ENCODE data around the gene OR8G5.
"Not testable (repeated sequence)": the region's sequence is repeated elsewhere in the genome, so short reads cannot be mapped to it uniquely, and the experiment has no call there.

Gene OR8G5

GRCh38 chr11:124256076-124256475 lies at the start of gene OR8G5:
Gene OR8G5, plus strand, starts transcription at chr11:124256376. Its CDS starts 8,556 bp downstream, at chr11:124264932.
- DNase-seq: no peak

GRCh38 chr11:124207102-124207792 lies 48.9 kb upstream of the OR8G5 start:
- DNase-seq: no peak

DNA sequence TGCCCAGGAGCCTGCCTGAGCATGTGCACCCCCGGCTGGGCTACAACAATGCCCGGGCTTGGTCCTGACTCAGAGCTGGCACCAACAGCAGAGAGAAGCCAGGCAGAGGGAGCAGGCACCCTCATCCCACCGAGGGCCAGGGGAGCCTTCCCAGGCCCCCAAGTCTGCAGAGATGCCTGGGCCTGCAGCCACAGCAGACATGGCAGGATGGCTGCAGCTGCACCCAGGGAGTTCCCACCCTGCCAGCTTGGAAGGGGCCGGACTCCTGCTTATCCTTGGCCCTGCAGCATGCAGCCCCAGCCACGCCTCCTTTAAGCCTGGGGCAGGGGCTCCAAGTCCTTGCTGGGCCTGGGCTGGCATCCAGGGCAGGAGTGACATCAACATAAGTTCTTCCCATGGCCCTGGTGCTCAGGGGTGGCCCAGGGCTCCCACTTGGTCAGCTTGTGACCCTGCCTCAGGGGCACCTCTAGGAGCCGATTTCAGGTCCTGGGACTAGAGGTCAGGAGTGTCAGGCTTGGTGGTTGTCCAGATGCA lies 46.3 kb upstream of the OR8G5 start:
- no peak for DNase-seq

GRCh38 chr11:124210421-124210820 lies 45.8 kb upstream of the OR8G5 start:
- DNase-seq: no peak

DNA sequence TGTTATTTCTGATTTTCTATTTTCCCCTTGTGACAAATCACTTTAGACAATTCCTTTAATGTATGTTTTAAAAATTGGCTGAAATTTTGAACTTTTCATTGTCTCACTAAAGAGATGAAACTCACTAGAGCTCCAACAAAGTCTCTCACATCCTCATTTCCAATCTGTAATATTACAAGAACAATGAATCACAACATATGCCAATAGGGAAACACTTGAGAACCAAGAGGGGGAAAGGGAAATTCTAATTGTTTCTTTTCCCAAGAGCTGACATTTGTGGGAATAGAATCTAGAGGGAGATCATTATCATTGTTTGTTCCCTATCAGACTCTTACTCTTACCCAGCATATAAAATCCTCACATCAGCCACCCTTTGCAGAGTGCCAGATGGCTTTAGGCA lies 44.9 kb upstream of the OR8G5 start:
- DNase-seq: no peak

DNA sequence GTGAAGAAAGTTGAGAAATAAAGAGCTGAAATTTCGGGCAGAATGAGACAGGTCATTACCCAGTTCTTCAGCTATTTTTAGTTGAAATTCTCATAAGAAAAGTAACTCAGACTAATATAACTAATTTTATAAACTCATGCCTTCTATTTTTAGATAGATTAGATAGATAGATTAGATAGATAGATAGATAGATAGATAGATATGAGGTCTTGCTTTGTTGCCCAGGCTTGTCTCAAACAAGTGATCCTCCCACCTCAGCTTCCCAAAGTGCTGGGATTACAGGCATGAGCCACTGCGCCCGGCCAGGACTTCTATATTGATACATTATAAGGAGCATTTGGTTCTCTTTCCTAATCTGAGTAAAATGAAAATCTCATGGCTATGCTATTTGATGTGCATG lies 42.1 kb upstream of the OR8G5 start:
- no peak for DNase-seq

- no peak for DNase-seq
Measured at GRCh38 chr11:124219126-124219525, 37.0 kb upstream of the OR8G5 start.

DNA sequence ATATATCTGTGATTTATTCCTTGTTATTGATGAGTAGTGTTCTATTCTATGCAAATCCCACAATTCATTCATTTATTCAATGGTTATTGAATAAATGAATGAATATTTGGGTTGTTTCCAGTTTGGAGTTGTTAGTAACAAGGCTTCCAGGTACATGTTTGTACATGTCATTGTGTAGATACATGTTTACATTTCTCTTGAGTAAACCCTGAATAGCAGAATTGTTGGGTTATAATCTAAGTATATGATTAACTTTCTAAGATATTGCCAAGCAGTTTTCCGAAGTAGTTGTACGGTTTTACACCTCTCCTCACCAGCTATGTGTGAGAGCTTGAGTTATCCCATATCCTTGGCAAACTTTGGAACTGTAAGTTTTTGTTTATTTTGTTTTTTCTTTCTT lies 33.8 kb upstream of the OR8G5 start:
- no peak for DNase-seq

DNA sequence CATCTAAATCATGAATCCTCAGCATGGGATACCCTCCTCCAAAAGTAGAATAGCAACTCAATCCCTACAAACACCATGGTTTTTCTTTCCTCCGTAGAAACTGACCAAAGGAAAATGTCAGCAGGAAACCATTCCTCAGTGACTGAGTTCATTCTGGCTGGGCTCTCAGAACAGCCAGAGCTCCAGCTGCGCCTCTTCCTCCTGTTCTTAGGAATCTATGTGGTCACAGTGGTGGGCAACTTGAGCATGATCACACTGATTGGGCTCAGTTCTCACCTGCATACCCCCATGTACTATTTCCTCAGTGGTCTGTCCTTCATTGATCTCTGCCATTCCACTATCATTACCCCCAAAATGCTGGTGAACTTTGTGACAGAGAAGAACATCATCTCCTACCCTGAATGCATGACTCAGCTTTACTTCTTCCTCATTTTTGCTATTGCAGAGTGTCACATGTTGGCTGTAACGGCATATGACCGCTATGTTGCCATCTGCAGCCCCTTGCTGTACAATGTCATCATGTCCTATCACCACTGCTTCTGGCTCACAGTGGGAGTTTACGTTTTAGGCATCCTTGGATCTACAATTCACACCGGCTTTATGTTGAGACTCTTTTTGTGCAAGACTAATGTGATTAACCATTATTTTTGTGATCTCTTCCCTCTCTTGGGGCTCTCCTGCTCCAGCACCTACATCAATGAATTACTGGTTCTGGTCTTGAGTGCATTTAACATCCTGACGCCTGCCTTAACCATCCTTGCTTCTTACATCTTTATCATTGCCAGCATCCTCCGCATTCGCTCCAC lies 31.4 kb upstream of the OR8G5 start:
- DNase-seq: not testable (repeated sequence)

DNA sequence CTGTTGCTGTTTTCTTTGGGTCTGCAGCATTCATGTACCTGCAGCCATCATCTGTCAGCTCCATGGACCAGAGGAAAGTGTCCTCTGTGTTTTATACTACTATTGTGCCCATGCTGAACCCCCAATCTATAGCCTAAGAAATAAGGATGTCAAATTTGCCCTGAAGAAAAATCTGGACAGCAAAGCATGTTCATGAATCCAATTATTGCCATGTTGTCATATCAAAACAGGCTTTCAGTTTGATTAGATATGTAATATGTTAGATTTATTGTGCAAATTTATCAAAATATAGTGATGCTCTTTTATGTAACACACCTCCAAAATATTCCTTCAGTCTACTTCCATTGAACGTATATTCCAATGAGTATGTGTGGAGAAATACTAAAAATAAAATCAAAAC lies 30.7 kb upstream of the OR8G5 start:
- no peak for DNase-seq

DNA sequence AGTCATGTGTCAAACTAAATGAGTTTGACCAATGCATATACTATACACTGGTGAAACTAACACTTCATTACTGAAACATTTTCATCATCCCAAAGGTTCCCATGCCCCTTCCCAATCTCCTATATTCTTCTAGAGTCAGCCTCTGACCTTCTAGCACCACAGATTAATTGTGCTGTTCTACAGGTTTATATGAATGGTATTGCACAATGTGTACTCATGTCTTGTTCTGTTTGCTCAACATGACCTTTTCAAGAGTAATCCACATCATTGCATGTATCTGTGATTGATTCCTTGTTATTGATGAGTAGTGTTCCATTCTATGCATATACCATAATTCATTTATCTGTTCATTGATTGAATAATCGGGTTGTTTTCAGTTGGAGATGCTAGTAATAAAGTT lies 22.8 kb upstream of the OR8G5 start:
- no peak for DNase-seq

GRCh38 chr11:124238512-124238911 lies 17.7 kb upstream of the OR8G5 start:
- no peak for DNase-seq

DNA sequence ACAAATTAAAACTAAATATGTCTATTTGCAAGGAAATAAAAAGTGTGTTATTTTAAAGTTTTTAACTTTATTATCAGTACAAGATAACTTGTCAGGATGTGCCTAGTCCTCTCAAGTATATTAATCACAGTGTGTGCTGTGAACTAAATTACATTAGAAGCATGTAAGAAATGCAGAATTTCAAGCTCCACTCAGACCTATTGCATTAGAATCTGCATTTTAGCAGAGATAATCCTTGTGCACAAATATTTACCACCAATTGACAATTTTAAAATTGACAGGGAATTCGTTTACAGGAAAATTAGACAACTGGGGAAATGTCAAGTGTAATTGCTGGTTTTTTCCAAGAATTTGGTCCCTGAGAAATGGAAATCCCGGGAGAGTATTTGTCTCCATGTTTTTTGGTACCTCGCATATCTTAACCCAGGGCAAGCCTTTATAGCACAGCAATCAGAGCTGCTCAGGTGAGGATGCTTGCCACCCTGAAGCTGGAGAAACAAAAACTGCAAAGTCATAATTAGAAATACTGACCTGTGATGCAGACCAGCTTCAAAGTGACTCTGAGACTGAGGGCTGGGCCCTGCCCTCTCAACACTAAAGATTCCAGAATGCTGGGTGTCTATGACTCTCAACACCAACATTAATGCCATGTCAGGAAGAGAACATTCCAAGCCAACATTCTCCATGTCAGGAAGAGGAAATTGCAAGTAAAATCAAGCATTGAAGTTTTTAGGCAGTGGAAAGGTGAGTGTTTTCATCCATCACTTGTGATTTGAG lies 15.4 kb upstream of the OR8G5 start, which contains the start of gene OR8G1:
Gene OR8G1, plus strand, starts transcription at position 475 of the 777 bp plus-strand sequence. CDS start 8,581 bp downstream, outside the sequence.
- no peak for DNase-seq

GRCh38 chr11:124249869-124250268 lies 6.3 kb upstream of the OR8G5 start:
- not testable (repeated sequence) for DNase-seq

GRCh38 chr11:124265041-124265440 lies 8.9 kb downstream of the OR8G5 start:
- DNase-seq: not testable (repeated sequence)

DNA sequence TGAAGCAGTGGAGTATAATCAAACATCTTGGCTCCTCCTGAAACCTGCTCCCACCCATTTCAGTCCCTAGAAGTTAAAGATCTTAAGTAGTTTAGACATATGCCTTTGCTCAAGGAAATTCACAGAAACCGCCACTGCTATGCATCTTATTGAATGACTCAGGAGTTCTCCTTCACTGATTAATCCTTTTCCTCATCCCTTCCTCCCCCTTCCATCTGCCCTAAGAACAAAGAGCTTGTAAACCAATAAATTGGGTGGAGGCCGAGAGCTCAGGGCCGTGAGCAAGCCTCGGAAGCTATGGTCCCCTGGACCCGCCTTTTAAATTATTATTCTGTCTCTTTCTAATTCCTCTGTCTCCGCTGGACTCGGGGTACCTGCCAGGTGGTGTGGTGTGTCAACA lies 14.7 kb downstream of the OR8G5 start:
- DNase-seq: not testable (repeated sequence)

DNA sequence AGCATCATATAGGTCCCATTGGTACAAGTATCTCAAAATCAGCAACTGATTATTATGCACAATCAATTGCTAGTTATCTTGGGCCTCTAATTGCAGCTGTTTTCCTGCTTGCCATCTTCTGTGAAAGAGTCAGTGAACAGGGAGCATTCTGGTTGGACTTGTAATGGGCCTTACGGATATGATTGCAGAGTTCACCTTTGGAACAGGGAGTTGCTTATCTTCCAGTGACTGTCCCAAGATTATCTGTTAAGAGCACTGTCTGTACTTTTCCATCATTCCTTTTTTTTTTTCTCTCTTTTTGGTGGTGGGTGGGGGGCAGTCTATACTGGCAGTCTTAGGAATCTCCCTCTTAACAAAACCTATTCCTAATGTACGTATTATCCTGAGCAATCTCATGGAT lies 17.8 kb downstream of the OR8G5 start:
- DNase-seq: no peak

- DNase-seq: no peak
Measured at GRCh38 chr11:124276081-124276480, 19.9 kb downstream of the OR8G5 start.

DNA sequence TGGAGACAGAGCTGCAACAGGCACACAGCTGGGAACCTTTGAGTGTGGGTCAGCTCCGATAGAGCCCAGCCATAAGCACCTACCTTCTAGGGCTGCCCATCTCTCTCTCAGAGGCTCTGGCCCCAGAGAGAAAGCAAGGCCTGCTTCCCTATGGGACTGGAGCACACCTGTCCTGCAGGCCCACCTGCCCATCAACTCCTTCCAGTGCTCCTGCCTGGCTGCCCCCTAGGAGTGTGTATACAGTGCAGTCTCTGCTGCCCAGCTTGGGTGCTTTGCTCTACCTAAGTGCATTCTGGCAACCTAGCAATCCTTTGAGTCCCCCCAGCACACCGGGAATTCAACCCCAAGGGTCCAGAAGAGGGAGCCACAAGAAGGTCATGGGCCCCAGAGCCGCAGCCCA lies 21.0 kb downstream of the OR8G5 start:
- no peak for DNase-seq

GRCh38 chr11:124277804-124278203 lies 21.6 kb downstream of the OR8G5 start:
- no peak for DNase-seq

- no peak for DNase-seq
Measured at GRCh38 chr11:124278261-124278660, 22.1 kb downstream of the OR8G5 start.

DNA sequence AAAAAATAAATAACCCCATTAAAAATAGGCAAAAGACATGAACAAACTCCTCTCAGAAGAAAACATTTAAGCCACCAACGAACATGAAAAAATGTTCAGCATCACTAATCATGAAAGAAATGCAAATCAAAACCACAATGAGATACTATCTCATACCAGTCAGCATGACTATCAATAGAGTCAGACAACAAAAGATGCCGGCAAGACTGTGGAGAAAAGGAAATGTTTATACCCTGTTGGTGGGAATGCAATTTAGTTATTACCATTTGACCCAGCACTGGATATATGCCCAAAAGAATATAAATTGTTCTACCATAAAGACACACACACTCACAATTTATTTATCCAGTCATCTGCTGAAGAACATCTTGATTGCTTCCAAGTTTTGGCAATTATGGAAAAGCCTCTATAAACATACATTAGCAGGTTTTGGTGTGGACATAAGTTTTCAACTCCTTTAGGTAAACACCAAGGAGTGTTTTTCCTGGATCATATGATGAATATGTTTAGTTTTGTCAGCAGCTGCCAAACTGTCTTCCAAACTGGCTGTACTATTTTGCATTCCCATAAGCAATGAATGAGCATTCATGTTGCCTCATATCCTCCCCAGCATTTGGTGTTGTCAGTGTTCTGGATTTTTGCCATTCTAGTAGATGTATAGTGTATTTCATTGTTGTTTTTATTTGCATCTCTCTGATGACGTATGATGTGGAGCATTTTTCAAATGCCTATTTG lies 29.6 kb downstream of the OR8G5 start:
- DNase-seq: no peak
